Spinal cord (tissue), 10 donors: ENCODE results near the gene SLC35B2. TPM values are rescaled to one million over a fixed set of nuclear protein-coding genes. Genes with fewer than 3 reads are reported as not detected.

Experiments
- DNase-seq, 6 donors: peaks; one replicate each; pipeline versions ENCODE4 v3.0.0 to v3.0.0-alpha.2; 2013 to 2015; ENCODE audit warnings: low spot score in 6 of 6, low read depth in 4 of 6
- H3K27ac ChIP-seq: one replicate; pipeline ENCODE4 v1.5.1; 2013; ENCODE audit warnings: low read depth, low read length, control low read depth
- H3K27me3 ChIP-seq: one replicate; pipeline ENCODE4 v1.6.1; 2013; ENCODE audit warnings: low read length; ENCODE audit not compliant: control insufficient read depth, insufficient read depth
- H3K36me3 ChIP-seq: one replicate; pipeline ENCODE4 v1.6.1; 2013; ENCODE audit warnings: low read length; ENCODE audit not compliant: control insufficient read depth, insufficient read depth
- H3K4me1 ChIP-seq: one replicate; pipeline ENCODE4 v1.6.1; 2013; ENCODE audit warnings: low read length; ENCODE audit not compliant: control insufficient read depth, insufficient read depth
- H3K4me3 ChIP-seq: one replicate; pipeline ENCODE4 v1.5.1; 2013; ENCODE audit warnings: low read depth, low read length, control low read depth
- H3K9me3 ChIP-seq: one replicate; pipeline ENCODE4 v1.6.1; 2013; ENCODE audit warnings: low read length; ENCODE audit not compliant: control insufficient read depth, insufficient read depth
- WGBS: methylation state at CpG from one replicate; pipeline ENCODE4 v1.1.5; 2013; ENCODE audit warnings: missing lambda C conversion rate; ENCODE audit not compliant: insufficient coverage; 5-methylcytosine and 5-hydroxymethylcytosine counted together
- long read RNA-seq, 4 donors: transcript quantifications; one replicate each; lab custom pipeline, GENCODE V29; 2026
- polyA plus RNA-seq, 2 donors: library from polyadenylated mRNA; unstranded; fragments of 120-200 nt; gene quantifications; one replicate each; pipeline ENCODE4 v1.2.1, GENCODE V29; 2013; ENCODE audit not compliant: insufficient read length in 2 of 2
- total RNA-seq, 2 donors: library from RNA; depleted of rRNA in 1 of 2; stranded (reverse); fragments of 120-200 nt in 1 of 2; fragments of >200 nt in 1 of 2; gene quantifications; one replicate each; pipeline versions ENCODE4 v1.2.3 to v1.2.4, GENCODE V29; 2013 to 2014
- donor health status: healthy.

The SLC35B2 gene, protein sequence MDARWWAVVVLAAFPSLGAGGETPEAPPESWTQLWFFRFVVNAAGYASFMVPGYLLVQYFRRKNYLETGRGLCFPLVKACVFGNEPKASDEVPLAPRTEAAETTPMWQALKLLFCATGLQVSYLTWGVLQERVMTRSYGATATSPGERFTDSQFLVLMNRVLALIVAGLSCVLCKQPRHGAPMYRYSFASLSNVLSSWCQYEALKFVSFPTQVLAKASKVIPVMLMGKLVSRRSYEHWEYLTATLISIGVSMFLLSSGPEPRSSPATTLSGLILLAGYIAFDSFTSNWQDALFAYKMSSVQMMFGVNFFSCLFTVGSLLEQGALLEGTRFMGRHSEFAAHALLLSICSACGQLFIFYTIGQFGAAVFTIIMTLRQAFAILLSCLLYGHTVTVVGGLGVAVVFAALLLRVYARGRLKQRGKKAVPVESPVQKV
- total RNA-seq (10 to 100 TPM; 39.3 to 53.7 TPM), polyA plus RNA-seq (10 to 100 TPM; 63.2 to 63.7 TPM)
- long read RNA-seq, donor 1, transcript SLC35B2-202 (4 exons, 2,043 nt): major isoform, 25 of 27 reads
- long read RNA-seq, donor 1, partial matches to known transcripts: 0 of 27 reads
- long read RNA-seq, donor 1, other reads (novel, unspliced or antisense): 0 of 27 reads
- long read RNA-seq, donor 2, transcript SLC35B2-202 (4 exons, 2,043 nt): major isoform, 22 of 23 reads
- long read RNA-seq, donor 2, partial matches to known transcripts: 0 of 23 reads
- long read RNA-seq, donor 2, other reads (novel, unspliced or antisense): 0 of 23 reads
- long read RNA-seq, donor 3, transcript SLC35B2-202 (4 exons, 2,043 nt): major isoform, 12 of 13 reads
- long read RNA-seq, donor 3, partial matches to known transcripts: 0 of 13 reads
- long read RNA-seq, donor 3, other reads (novel, unspliced or antisense): 0 of 13 reads
- long read RNA-seq, donor 4, transcript SLC35B2-202 (4 exons, 2,043 nt): major isoform, 30 of 31 reads
- long read RNA-seq, donor 4, partial matches to known transcripts: 0 of 31 reads
- long read RNA-seq, donor 4, other reads (novel, unspliced or antisense): 0 of 31 reads

GRCh38 chr6:44257025-44257752, at the start of gene SLC35B2:
Gene SLC35B2 (minus strand): TSS chr6:44257528. CDS start chr6:44257410, 118 bp downstream.
- Histone ChIP-seq H3K27ac (peak within 1 kb of the TSS; percentile 96), H3K27me3 (no peaks in the 10 kb centered on the region), H3K36me3 (peaks cover 68% of the 10 kb centered on the region), H3K4me1 (peaks cover 40% of the 10 kb centered on the region), H3K4me3 (peak within 1 kb of the TSS; percentile 79), H3K9me3 (no peaks in the 10 kb centered on the region)
- DNase-seq: peak in 5 of 6 donors; percentile 70 to 94 (median 77)
- under 1% methylated on average over 80 of the region's 80 CpGs for WGBS

DNA sequence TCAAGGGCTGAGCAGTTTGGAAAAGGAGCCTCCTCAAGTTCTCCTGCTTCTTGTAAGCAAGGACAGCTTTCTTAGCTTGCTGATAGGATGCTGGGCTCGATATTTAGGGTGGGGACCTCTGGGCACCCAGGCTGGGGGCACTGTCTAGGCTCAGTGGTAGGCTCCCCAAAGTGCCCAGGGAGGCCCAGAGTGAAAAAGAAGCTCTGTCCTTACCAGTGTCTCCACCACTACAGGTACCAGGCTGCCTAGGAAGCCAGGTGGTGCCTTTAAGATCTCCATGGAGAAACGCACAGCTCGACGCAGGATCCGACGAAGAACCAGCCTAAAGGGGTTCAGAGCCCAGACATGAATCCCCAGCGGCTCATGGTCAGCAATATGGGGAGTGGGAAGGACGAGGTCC, 49.4 kb upstream of the SLC35B2 start:
- Histone ChIP-seq H3K27me3 (no peaks in the 10 kb centered on the region), H3K27ac (no peak overlapping the region), H3K4me3 (no peak overlapping the region), H3K9me3 (no peaks in the 10 kb centered on the region), H3K36me3 (peaks cover 94% of the 10 kb centered on the region), H3K4me1 (no peaks in the 10 kb centered on the region)
- DNase-seq: no peak
- WGBS: 100% methylated on average over 5 of the region's 8 CpGs

DNA sequence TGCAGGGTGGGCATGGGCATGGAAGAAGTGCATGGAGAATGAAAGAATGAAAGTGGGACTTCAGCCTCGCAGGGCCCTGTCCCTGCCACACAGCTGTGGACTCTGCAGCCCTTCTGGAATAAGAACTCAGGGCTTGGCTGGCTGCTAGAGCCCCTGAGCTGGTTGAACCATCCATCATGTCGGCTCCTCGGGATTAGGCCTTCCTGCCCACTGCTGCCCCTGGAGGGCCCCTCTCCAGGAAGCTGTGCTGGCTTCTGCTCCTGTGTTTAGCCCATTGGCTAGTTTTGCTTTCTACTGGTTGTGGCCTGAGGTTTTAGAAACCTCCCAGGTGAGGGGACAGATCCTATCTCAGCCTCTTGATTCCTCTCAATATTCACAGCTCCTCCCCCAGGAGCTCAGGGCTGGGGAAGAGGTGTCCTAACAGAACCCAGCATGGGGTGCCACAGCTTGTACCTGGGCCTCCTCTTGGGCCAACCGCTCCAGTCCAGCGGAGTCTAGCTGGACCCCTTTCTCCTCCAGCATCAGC, 47.9 kb upstream of the SLC35B2 start:
- H3K27me3 ChIP-seq: no peaks in the 10 kb centered on the region
- no peak for DNase-seq
- H3K4me3 ChIP-seq: no peak overlapping the region
- no peak overlapping the region for H3K27ac ChIP-seq
- WGBS: 70% methylated on average over 3 of the region's 5 CpGs
- H3K36me3 ChIP-seq: peaks cover 100% of the 10 kb centered on the region
- no peaks in the 10 kb centered on the region for H3K4me1 ChIP-seq
- no peaks in the 10 kb centered on the region for H3K9me3 ChIP-seq

DNA sequence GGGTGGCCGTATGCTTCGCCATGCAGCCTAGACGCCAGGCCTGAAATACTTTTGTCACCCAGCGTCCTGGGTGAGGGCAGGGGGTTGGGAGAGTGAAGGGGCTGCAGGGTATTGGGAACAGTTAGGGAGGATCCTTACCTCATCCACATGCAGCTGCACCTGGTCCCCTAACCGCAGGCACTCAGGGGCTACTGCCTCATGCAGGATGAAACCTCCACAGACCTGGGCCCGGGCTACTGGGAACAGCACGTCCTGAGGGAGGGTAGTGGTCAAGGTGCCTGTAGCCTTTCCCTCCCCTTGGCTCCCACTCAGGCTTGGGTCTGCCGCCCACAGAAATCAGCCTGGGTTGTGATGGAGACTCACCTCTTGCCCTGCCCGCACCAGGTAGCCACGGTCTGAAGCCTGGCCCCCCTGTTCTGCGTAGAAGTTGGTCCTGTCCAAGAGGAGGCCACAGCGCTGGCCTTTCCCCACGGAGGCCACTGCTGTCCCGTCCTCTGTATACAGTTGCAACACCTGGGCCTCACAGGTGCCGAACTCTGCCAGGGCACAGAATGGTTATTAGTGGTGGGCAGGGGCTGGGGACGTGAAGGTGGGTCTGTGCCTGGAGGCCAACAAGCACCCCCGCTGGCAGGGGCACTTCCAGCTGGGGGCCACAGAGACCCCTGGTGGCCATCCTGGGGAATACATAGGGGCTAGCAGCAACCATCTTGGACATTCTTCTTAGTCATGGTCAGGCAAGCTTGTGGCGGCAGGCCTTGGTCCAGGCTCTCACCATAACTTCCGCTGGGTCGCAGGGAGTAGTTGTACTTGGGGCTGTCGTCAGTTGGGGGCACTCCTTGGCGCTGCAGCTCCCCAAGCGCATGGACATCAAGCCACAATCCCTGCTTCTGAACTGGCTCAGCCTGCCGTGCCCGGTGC, 47.2 kb upstream of the SLC35B2 start:
- Histone ChIP-seq H3K9me3 (no peaks in the 10 kb centered on the region), H3K4me3 (no peak overlapping the region), H3K27ac (no peak overlapping the region), H3K36me3 (peaks cover 96% of the 10 kb centered on the region), H3K27me3 (no peaks in the 10 kb centered on the region), H3K4me1 (no peaks in the 10 kb centered on the region)
- DNase-seq: peak in 2 of 6 donors; percentile 21 to 45
- WGBS: 75% methylated on average over 22 of the region's 25 CpGs

GRCh38 chr6:44303842-44304241, 46.5 kb upstream of the SLC35B2 start:
- H3K36me3 ChIP-seq: peaks cover 89% of the 10 kb centered on the region
- no peaks in the 10 kb centered on the region for H3K9me3 ChIP-seq
- no peak overlapping the region for H3K4me3 ChIP-seq
- H3K27ac ChIP-seq: no peak overlapping the region
- H3K4me1 ChIP-seq: no peaks in the 10 kb centered on the region
- over 99% methylated on average over 6 of the region's 6 CpGs for WGBS
- no peaks in the 10 kb centered on the region for H3K27me3 ChIP-seq
- DNase-seq: no peak

GRCh38 chr6:44302856-44303255, 45.5 kb upstream of the SLC35B2 start:
- Histone ChIP-seq H3K27ac (no peak overlapping the region), H3K4me3 (no peak overlapping the region), H3K27me3 (peaks cover 3% of the 10 kb centered on the region), H3K4me1 (peaks cover 7% of the 10 kb centered on the region), H3K36me3 (peaks cover 79% of the 10 kb centered on the region), H3K9me3 (no peaks in the 10 kb centered on the region)
- WGBS: 87% methylated on average over 11 of the region's 12 CpGs
- DNase-seq: no peak

DNA sequence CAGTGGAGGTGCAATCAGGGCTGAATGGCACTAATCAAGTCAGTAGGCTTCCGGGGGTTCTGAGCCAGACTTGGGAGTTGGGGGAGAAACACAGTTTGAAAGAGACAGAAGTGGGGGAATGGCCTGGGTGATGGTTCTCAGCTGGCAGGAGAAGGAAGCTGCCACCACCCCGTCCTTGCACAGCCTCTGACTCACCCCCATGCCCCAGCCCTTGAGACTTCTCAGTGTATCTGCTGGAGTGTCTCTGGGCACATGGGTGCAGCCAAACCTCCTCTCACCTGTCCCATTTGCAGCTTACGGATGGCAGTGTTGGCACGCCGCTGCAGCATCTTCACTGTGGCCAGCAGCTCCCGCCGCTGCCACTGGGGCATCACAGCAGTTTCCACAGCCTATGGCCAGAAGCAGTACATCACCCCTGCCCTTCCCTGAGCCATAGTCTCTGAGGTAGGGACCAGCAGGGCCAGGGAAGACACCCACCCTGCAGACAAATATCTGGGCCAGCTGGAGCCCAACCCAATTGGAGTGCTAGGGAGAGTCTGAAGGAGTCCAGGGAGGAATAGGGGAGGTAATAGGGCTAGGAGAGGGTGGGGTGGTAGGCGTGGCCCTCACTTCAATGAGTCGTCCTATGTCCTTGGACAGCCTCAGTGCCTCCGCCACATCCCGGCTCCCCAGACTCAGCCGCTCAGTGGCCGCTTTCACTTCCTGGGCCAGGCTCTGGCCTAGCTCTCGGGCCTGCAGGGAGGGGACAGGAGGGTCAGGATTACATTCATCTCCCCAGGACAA, 44.6 kb upstream of the SLC35B2 start:
- no peak for DNase-seq
- peaks cover 70% of the 10 kb centered on the region for H3K36me3 ChIP-seq
- 88% methylated on average over 14 of the region's 14 CpGs for WGBS

DNA sequence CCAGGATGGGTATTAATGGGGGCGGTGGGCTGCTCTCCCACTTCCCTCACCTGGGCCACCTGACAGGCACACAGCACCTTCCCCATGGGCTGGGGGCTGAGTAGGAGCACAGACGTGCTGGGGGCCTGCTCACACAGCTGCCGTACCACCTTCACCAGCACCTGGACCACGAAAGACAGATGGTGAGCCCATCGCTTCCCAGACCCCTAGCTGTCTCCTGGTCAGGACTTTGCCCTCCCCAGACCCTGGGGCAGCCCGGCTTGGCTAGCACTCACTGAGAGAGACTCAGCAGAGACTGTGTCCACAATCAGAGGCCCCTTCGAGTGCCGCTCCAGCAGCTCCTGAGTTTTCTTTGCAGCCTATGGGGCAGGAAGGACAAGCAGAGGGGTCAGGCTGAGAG, 43.8 kb upstream of the SLC35B2 start:
- H3K4me3 ChIP-seq: no peak overlapping the region
- DNase-seq: no peak
- WGBS: 92% methylated on average over 6 of the region's 8 CpGs
- no peaks in the 10 kb centered on the region for H3K9me3 ChIP-seq
- peaks cover 21% of the 10 kb centered on the region for H3K4me1 ChIP-seq
- peaks cover 18% of the 10 kb centered on the region for H3K27me3 ChIP-seq
- H3K27ac ChIP-seq: no peak overlapping the region
- peaks cover 62% of the 10 kb centered on the region for H3K36me3 ChIP-seq

More for the DNA sequence above, 44.6 kb upstream of the SLC35B2 start:
- H3K9me3 ChIP-seq: no peaks in the 10 kb centered on the region
- H3K27me3 ChIP-seq: peaks cover 9% of the 10 kb centered on the region
- no peak overlapping the region for H3K4me3 ChIP-seq
- no peak overlapping the region for H3K27ac ChIP-seq
- peaks cover 15% of the 10 kb centered on the region for H3K4me1 ChIP-seq
